A549 (cell line): ENCODE measurements around the gene TRMT2B. TPM values are rescaled to one million over a fixed set of nuclear protein-coding genes. Genes with fewer than 3 reads are reported as not detected.

Source experiments
- ATAC-seq, 2 experiments: fragments of 200-7000 bp in 1 of 2; fragments of >200 bp in 1 of 2; cut with Nextera tagmentation in 1 of 2; cut with Tn5 transposase in 1 of 2; 3 replicates each; pipeline versions ENCODE4 v1.8.0 to v1.9.1; 2018 to 2020; ENCODE audit warnings: mild to moderate bottlenecking in 1 of 2, moderate library complexity in 1 of 2
- CTCF ChIA-PET: fragments of 300-600 bp; sonication (Branson Sonifier 250); formaldehyde crosslinking; extraction: SDS; loops from one replicate; lab custom pipeline; 2021; ENCODE audit warnings: antibody characterized with exemption, inconsistent platforms; lab: Yijun Ruan, JAX
- POLR2A ChIA-PET: fragments of 350-600 bp; formaldehyde crosslinking; extraction: SDS; loops from one replicate; lab custom pipeline; 2021; ENCODE audit warnings: antibody characterized with exemption, inconsistent platforms; lab: Yijun Ruan, JAX
- DNase-seq, 2 experiments: peaks; one replicate each; pipeline versions ENCODE4 v3.0.0 to v3.0.0-alpha.2; 2011 to 2016; ENCODE audit warnings: low read depth in 1 of 2, low spot score in 1 of 2
- FAIRE-seq: peaks from 2 replicates; lab custom pipeline; 2011; peaks lifted over from hg19 to GRCh38; lab: Jason Lieb, UNC
- H3K27ac ChIP-seq, 2 experiments: fragments of >200 bp; sonication (Bioruptor Twin); formaldehyde crosslinking; 3 replicates each; pipeline ENCODE4 v1.5.1; 2016 to 2017
- H3K4me1 ChIP-seq: fragments of >200 bp; sonication (Bioruptor Twin); formaldehyde crosslinking; 3 replicates; pipeline ENCODE4 v1.6.1; 2016
- H3K4me2 ChIP-seq: fragments of >200 bp; sonication (Bioruptor Twin); formaldehyde crosslinking; 3 replicates; pipeline ENCODE4 v1.6.1; 2016
- H3K4me3 ChIP-seq: fragments of >200 bp; sonication (Bioruptor Twin); formaldehyde crosslinking; 3 replicates; pipeline ENCODE4 v1.5.1; 2016
- H3K9me3 ChIP-seq: fragments of >200 bp; sonication (Bioruptor Twin); formaldehyde crosslinking; 3 replicates; pipeline ENCODE4 v1.6.1; 2016
- CBX2 ChIP-seq: fragments of 200-600 bp; sonication (generic); IDR thresholded peaks from 2 replicates; pipeline ENCODE4 v1.6.1; 2016; ENCODE audit warnings: low read depth, mild to moderate bottlenecking, borderline replicate concordance
- CBX8 ChIP-seq: fragments of 200-600 bp; sonication (generic); IDR thresholded peaks from 2 replicates; pipeline ENCODE4 v1.6.1; 2016
- CEBPB ChIP-seq, 2 experiments: fragments of >200 bp in 1 of 2; sonication (Bioruptor Twin) in 1 of 2; formaldehyde crosslinking in 1 of 2; IDR thresholded peaks; 2 replicates each; pipeline ENCODE4 v1.6.1; 2012 to 2016
- CHD2 ChIP-seq: fragments of 150-350 bp; IDR thresholded peaks from 2 replicates; pipeline ENCODE4 v1.6.1; 2014; ENCODE audit warnings: low read length; ENCODE audit not compliant: partially characterized antibody
- EHMT2 ChIP-seq: fragments of 200-600 bp; sonication (generic); IDR thresholded peaks from 2 replicates; pipeline ENCODE4 v1.6.1; 2016; ENCODE audit warnings: antibody characterized with exemption, low read depth, mild to moderate bottlenecking, moderate library complexity
- FOSB ChIP-seq: fragments of 250-450 bp; sonication (Bioruptor Pico); IDR thresholded peaks from 2 replicates; pipeline ENCODE4 v1.5.0; 2020; ENCODE audit warnings: mild to moderate bottlenecking, moderate library complexity
- FOXS1 ChIP-seq: fragments of 250-450 bp; sonication (Bioruptor Pico); IDR thresholded peaks from 2 replicates; pipeline ENCODE4 v1.5.0; 2020; ENCODE audit warnings: mild to moderate bottlenecking, moderate library complexity
- GATA3 ChIP-seq: IDR thresholded peaks from 2 replicates; pipeline ENCODE4 v1.6.1; 2012; ENCODE audit warnings: borderline replicate concordance
- HOXA7 ChIP-seq: fragments of 250-450 bp; sonication (Bioruptor Pico); IDR thresholded peaks from 2 replicates; pipeline ENCODE4 v1.5.0; 2020; ENCODE audit warnings: mild to moderate bottlenecking, moderate library complexity
- HOXB13 ChIP-seq: fragments of 250-450 bp; sonication (Bioruptor Pico); IDR thresholded peaks from 2 replicates; pipeline ENCODE4 v1.5.0; 2020; ENCODE audit warnings: low read depth, mild to moderate bottlenecking, moderate library complexity
- KDM5A ChIP-seq: fragments of 200-600 bp; sonication (generic); IDR thresholded peaks from 2 replicates; pipeline ENCODE4 v1.6.1; 2016; ENCODE audit warnings: antibody characterized with exemption, mild to moderate bottlenecking
- MYC ChIP-seq: IDR thresholded peaks from 2 replicates; pipeline ENCODE4 v1.6.1; 2012; ENCODE audit warnings: mild to moderate bottlenecking, inconsistent platforms, low read length, improper control_type of control experiment, borderline replicate concordance
- NFE2L2 ChIP-seq: fragments of 150-350 bp; conservative IDR thresholded peaks from 2 replicates; pipeline ENCODE4 v1.6.1; 2014; ENCODE audit warnings: low read length
- NPAS2 ChIP-seq: fragments of 250-450 bp; sonication (Bioruptor Pico); IDR thresholded peaks from 2 replicates; pipeline ENCODE4 v1.8.0; 2022; ENCODE audit warnings: mild to moderate bottlenecking, moderate library complexity, borderline replicate concordance
- PHF8 ChIP-seq: fragments of 200-600 bp; sonication (generic); IDR thresholded peaks from 2 replicates; pipeline ENCODE4 v1.6.1; 2016; ENCODE audit warnings: low read depth, mild to moderate bottlenecking, antibody characterized with exemption, moderate library complexity, borderline replicate concordance
- RARB ChIP-seq: fragments of 250-450 bp; sonication (Bioruptor Pico); IDR thresholded peaks from 2 replicates; pipeline ENCODE4 v1.8.0; 2021; ENCODE audit warnings: mild to moderate bottlenecking, moderate library complexity
- RFX5 ChIP-seq: fragments of 450-650 bp; IDR thresholded peaks from 2 replicates; pipeline ENCODE4 v1.7.1; 2014; ENCODE audit warnings: antibody characterized with exemption, mild to moderate bottlenecking, moderate library complexity
- RNF2 ChIP-seq: fragments of 200-600 bp; sonication (generic); IDR thresholded peaks from 2 replicates; pipeline ENCODE4 v1.6.1; 2016; ENCODE audit warnings: low read depth, mild to moderate bottlenecking, antibody characterized with exemption, moderate library complexity, borderline replicate concordance
- SMC3 ChIP-seq: fragments of >200 bp; sonication (Bioruptor Twin); formaldehyde crosslinking; IDR thresholded peaks from 3 replicates; pipeline ENCODE4 v1.6.1; 2018; ENCODE audit warnings: inconsistent platforms
- TFCP2L1 ChIP-seq: fragments of 250-450 bp; sonication (Bioruptor Pico); IDR thresholded peaks from 2 replicates; pipeline ENCODE4 v1.5.0; 2021; ENCODE audit warnings: mild to moderate bottlenecking
- ZC3H11A ChIP-seq: fragments of 450-650 bp; IDR thresholded peaks from 2 replicates; pipeline ENCODE4 v1.6.1; 2014; ENCODE audit warnings: antibody characterized with exemption, mild to moderate bottlenecking
- ZFP36 ChIP-seq: fragments of 450-650 bp; IDR thresholded peaks from 2 replicates; pipeline ENCODE4 v1.6.1; 2014; ENCODE audit warnings: borderline replicate concordance; ENCODE audit not compliant: partially characterized antibody
- ZSCAN20 ChIP-seq: fragments of 250-450 bp; sonication (Bioruptor Pico); IDR thresholded peaks from 2 replicates; pipeline ENCODE4 v1.8.0; 2022; ENCODE audit warnings: mild to moderate bottlenecking, moderate library complexity
- WGBS: methylation state at CpG from one replicate; pipeline ENCODE4 v1.1.6; 2017; ENCODE audit errors: missing lambda C conversion rate; 5-methylcytosine and 5-hydroxymethylcytosine counted together
- polyA plus RNA-seq, 4 experiments: library from polyadenylated mRNA; depleted of rRNA in 3 of 4; stranded (reverse); fragments of >200 nt; fragmentation: RNase III in 1 of 4; extraction: RNeasy Plus Mini Kit Qiagen cat#74134 plus additional on column Dnase treatment in 1 of 4; gene quantifications; 2 replicates in 3 of 4; 3 replicates in 1 of 4; pipeline ENCODE4 v1.2.3, GENCODE V29; 2011 to 2017
- TF ChIP-seq, protein P1 (sequence below): fragments of 250-450 bp; sonication (Bioruptor Pico); IDR thresholded peaks from 2 replicates; pipeline ENCODE4 v1.5.0; 2021; ENCODE audit warnings: mild to moderate bottlenecking, moderate library complexity, borderline replicate concordance
- TF ChIP-seq, protein P2 (sequence below): fragments of >200 bp; sonication (Bioruptor Twin); formaldehyde crosslinking; IDR thresholded peaks from 2 replicates; pipeline ENCODE4 v1.6.1; 2016
- TF ChIP-seq, protein P3 (sequence below): fragments of >200 bp; sonication (Bioruptor Twin); formaldehyde crosslinking; IDR thresholded peaks from 3 replicates; pipeline ENCODE4 v1.6.1; 2016

TRMT2B gene
- polyA plus RNA-seq, 2 of the 4 experiments (the other 2 are of a cell fraction): 14.2 to 29.1 TPM

DNA sequence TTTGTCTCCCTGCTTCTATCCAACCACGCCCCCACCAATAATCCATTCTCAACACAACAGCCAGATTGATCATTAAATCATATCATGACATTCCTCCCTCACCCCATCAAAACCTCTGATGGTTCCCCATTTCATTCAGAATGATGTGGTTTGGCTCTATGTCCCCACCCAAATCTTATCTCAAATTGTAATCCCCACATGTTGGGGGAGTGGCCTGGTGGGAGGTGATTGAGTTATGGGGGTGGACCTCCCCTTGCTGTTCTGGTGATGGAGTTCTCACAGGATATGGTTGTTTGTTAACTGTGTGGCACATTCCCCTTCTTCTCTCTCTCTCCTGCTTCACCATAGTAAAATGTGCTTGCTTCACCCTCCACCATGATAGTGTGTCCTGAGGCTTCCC lies 23.3 kb downstream of the TRMT2B start:
- H3K4me3 ChIP-seq: no peak overlapping the region

DNA sequence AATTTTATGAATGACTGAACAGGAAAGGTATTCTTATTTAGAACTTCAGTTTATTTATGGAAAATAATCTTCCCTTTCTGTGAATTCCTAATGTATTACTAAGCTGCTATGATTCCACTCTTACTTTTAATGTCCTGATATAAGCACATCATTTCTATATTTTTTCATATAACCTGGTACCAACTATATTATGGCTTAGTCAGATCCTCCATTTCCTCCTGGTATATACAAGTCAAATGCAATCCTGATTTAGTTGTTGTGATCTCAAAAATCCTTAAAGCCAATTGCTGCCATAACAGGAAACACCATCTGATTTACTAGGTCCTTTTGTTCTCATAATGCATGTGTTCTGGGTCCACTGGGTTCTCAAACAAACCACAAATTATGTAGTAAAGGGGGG lies 26.8 kb downstream of the TRMT2B start:
- ChIA-PET CTCF (interaction anchor here (0.6 kb wide), 1 partner anchor 44 kb away, joined by 4 read pairs; no protein-coding TSS in a partner anchor), POLR2A (interaction anchor here (0.6 to 0.7 kb wide), 2 partner anchors 22 to 25 kb away, joined by 3 read pairs; no protein-coding TSS in a partner anchor)
- Histone ChIP-seq H3K9me3 (no peaks in the 10 kb centered on the region), H3K4me3 (no peak overlapping the region), H3K4me2 (no peak overlapping the region), H3K27ac (no peak overlapping the region), H3K4me1 (no peaks in the 10 kb centered on the region)
- no peak for DNase-seq
- FAIRE-seq: no peak
- no peak for ATAC-seq
- TF ChIP-seq PHF8 (no peak), EHMT2 (no peak), NFE2L2 (no peak), KDM5A (no peak), RNF2 (no peak), ZC3H11A (no peak), FOXS1 (no peak)
- TF ChIP-seq, protein P1, sequence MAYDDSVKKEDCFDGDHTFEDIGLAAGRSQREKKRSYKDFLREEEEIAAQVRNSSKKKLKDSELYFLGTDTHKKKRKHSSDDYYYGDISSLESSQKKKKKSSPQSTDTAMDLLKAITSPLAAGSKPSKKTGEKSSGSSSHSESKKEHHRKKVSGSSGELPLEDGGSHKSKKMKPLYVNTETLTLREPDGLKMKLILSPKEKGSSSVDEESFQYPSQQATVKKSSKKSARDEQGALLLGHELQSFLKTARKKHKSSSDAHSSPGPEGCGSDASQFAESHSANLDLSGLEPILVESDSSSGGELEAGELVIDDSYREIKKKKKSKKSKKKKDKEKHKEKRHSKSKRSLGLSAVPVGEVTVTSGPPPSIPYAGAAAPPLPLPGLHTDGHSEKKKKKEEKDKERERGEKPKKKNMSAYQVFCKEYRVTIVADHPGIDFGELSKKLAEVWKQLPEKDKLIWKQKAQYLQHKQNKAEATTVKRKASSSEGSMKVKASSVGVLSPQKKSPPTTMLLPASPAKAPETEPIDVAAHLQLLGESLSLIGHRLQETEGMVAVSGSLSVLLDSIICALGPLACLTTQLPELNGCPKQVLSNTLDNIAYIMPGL (CRISPR knock-in tag): no peak
- TF ChIP-seq, protein P2, sequence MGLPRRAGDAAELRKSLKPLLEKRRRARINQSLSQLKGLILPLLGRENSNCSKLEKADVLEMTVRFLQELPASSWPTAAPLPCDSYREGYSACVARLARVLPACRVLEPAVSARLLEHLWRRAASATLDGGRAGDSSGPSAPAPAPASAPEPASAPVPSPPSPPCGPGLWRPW: no peak

More for the DNA sequence above, 23.3 kb downstream of the TRMT2B start:
- ATAC-seq: no peak
- POLR2A ChIA-PET: no interaction called here
- Histone ChIP-seq H3K4me2 (no peak overlapping the region), H3K27ac (no peak overlapping the region)
- DNase-seq: no peak
- TF ChIP-seq ZFP36 (no peak), CBX2 (no peak), SMC3 (no peak), FOXS1 (no peak), HOXA7 (no peak), CEBPB (IDR thresholded peaks at IDR 0.05) (no peak), RARB (CRISPR knock-in tag) (no peak), NPAS2 (CRISPR knock-in tag) (no peak), RFX5 (no peak), GATA3 (no peak), TFCP2L1 (CRISPR knock-in tag) (no peak), ZSCAN20 (CRISPR knock-in tag) (no peak), HOXB13 (CRISPR knock-in tag) (no peak), CHD2 (no peak), MYC (no peak), KDM5A (no peak), FOSB (CRISPR knock-in tag) (no peak), CBX8 (no peak)
- TF ChIP-seq, protein P3, sequence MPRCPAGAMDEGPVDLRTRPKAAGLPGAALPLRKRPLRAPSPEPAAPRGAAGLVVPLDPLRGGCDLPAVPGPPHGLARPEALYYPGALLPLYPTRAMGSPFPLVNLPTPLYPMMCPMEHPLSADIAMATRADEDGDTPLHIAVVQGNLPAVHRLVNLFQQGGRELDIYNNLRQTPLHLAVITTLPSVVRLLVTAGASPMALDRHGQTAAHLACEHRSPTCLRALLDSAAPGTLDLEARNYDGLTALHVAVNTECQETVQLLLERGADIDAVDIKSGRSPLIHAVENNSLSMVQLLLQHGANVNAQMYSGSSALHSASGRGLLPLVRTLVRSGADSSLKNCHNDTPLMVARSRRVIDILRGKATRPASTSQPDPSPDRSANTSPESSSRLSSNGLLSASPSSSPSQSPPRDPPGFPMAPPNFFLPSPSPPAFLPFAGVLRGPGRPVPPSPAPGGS: no peak
- TF ChIP-seq, all 56 proteins: peak for 0
- Histone ChIP-seq H3K9me3 (no peaks in the 10 kb centered on the region), H3K4me1 (no peaks in the 10 kb centered on the region)
- 87% methylated on average over 1 of the region's 1 CpG for WGBS
- CTCF ChIA-PET: no interaction called here
- FAIRE-seq: no peak
